CD8-positive, alpha-beta memory T cell (primary cell): Measurements from ENCODE around the gene ADAT3. TPM values are rescaled to one million over a fixed set of nuclear protein-coding genes. Genes with fewer than 3 reads are reported as not detected.

ENCODE experiments used
- CTCF ChIA-PET: fragments of 350-600 bp; sonication (Branson Sonifier 250); formaldehyde crosslinking; loops from one replicate; lab custom pipeline; 2021; ENCODE audit warnings: antibody characterized with exemption; lab: Charles Lee
- POLR2A ChIA-PET: fragments of 350-600 bp; sonication (Branson Sonifier 250); formaldehyde crosslinking; loops from one replicate; lab custom pipeline; 2021; ENCODE audit warnings: antibody characterized with exemption; lab: Charles Lee
- DNase-seq, 5 donors: peaks; one replicate each; pipeline versions ENCODE4 v3.0.0 to v3.0.0-alpha.2; 2020 to 2022; ENCODE audit warnings: mixed read lengths in 1 of 5
- H3K27ac ChIP-seq: one replicate; pipeline ENCODE4 v1.7.0; 2013; ENCODE audit warnings: low read depth, mild to moderate bottlenecking, low read length, moderate library complexity
- H3K27me3 ChIP-seq: 2 replicates; pipeline ENCODE4 v1.7.0; 2013; ENCODE audit warnings: low read length, mild to moderate bottlenecking; ENCODE audit not compliant: insufficient read depth, poor library complexity, severe bottlenecking
- H3K36me3 ChIP-seq: 2 replicates; pipeline ENCODE4 v1.7.0; 2013; ENCODE audit warnings: mild to moderate bottlenecking, low read length, moderate library complexity; ENCODE audit not compliant: insufficient read depth
- H3K4me1 ChIP-seq: 2 replicates; pipeline ENCODE4 v1.7.0; 2013; ENCODE audit warnings: mild to moderate bottlenecking, low read length, moderate library complexity; ENCODE audit not compliant: insufficient read depth
- H3K4me3 ChIP-seq: 2 replicates; pipeline ENCODE4 v1.7.0; 2013; ENCODE audit warnings: mild to moderate bottlenecking, low read length
- H3K9me3 ChIP-seq: 2 replicates; pipeline ENCODE4 v1.7.0; 2013; ENCODE audit warnings: mild to moderate bottlenecking, low read length
- H3K27ac Mint-ChIP-seq, 8 donors: one replicate each; pipeline ENCODE4 v1.8.0; 2020 to 2021; ENCODE audit warnings: mixed read lengths in 8 of 8, mild to moderate bottlenecking in 6 of 8, inconsistent platforms in 3 of 8, moderate library complexity in 3 of 8
- H3K27me3 Mint-ChIP-seq, 2 donors: one replicate each; pipeline ENCODE4 v1.8.0; 2020 to 2021; ENCODE audit warnings: mixed read lengths in 2 of 2, mild to moderate bottlenecking in 1 of 2, moderate library complexity in 1 of 2
- H3K36me3 Mint-ChIP-seq, 3 donors: one replicate each; pipeline ENCODE4 v1.8.0; 2020 to 2021; ENCODE audit warnings: mixed read lengths in 3 of 3, inconsistent platforms in 1 of 3, mild to moderate bottlenecking in 1 of 3
- H3K4me1 Mint-ChIP-seq, 3 donors: one replicate each; pipeline ENCODE4 v1.8.0; 2020 to 2021; ENCODE audit warnings: mixed read lengths in 3 of 3, inconsistent platforms in 1 of 3, mild to moderate bottlenecking in 1 of 3
- H3K4me3 Mint-ChIP-seq, 7 donors: one replicate each; pipeline ENCODE4 v1.8.0; 2020 to 2021; ENCODE audit warnings: mixed read lengths in 7 of 7, mild to moderate bottlenecking in 6 of 7, moderate library complexity in 4 of 7, inconsistent platforms in 2 of 7
- H3K9me3 Mint-ChIP-seq, 5 donors: one replicate each; pipeline ENCODE4 v1.8.0; 2020 to 2022; ENCODE audit warnings: mixed read lengths in 5 of 5, mild to moderate bottlenecking in 3 of 5, moderate library complexity in 2 of 5, inconsistent platforms in 1 of 5
- polyA plus RNA-seq: library from polyadenylated mRNA; unstranded; fragments of 300-500 nt; fragmentation: Illumina TruSeq; gene quantifications from one replicate; pipeline ENCODE4 v1.2.3, GENCODE V29; 2021
- total RNA-seq, 2 experiments: library from RNA; stranded (reverse); gene quantifications; one replicate each; pipeline ENCODE4 v1.2.3, GENCODE V29; 2021

Gene ADAT3
- total and polyA plus RNA-seq, 3 experiments from 2014 or later, result 4.6 to 6.6 (median 6.3) TPM

GRCh38 chr19:1863638-1864479 is 41.3 kb upstream of the ADAT3 start:
- Histone ChIP-seq H3K9me3 (no peaks in the 10 kb centered on the region), H3K4me1 (peaks cover 30% of the 10 kb centered on the region), H3K36me3 (no peaks in the 10 kb centered on the region), H3K4me3 (peak overlapping the region; percentile 66), H3K27ac (peak overlapping the region; percentile 79), H3K27me3 (no peaks in the 10 kb centered on the region)
- Mint-ChIP-seq H3K4me3 (peak overlapping the region; percentile 66 to 92 (median 76)), H3K9me3 (no peaks in the 10 kb centered on the region), H3K4me1 (peaks cover 17 to 52% (median 26%) of the 10 kb centered on the region in 3 donors), H3K27ac (peak overlapping the region in 5 of 8 donors; percentile 40 to 85 (median 64)), H3K27me3 (peaks cover 0 to 4% of the 10 kb centered on the region in 2 donors), H3K36me3 (peaks cover 0 to 7% (median 0%) of the 10 kb centered on the region in 3 donors)
- ChIA-PET CTCF (interaction anchor here (1.0 to 2.7 kb wide), 13 partner anchors 9 to 83 kb away, joined by 3 to 10 read pairs (median 4); partner anchors contain the start of gene ABHD17A), POLR2A (interaction anchor here (0.7 to 2.0 kb wide), 6 partner anchors 7 to 42 kb away, joined by 3 to 14 read pairs (median 6); partner anchors contain the start of genes ADAT3 and SCAMP4)
- peak; percentile 89 to 94 (median 93) for DNase-seq

- peaks cover 0 to 4% of the 10 kb centered on the region in 2 donors for H3K27me3 Mint-ChIP-seq
- no peaks in the 10 kb centered on the region for H3K36me3 ChIP-seq
- H3K27me3 ChIP-seq, result no peaks in the 10 kb centered on the region
- H3K36me3 Mint-ChIP-seq, result peaks cover 0 to 9% (median 0%) of the 10 kb centered on the region in 3 donors
- peak overlapping the region; percentile 66 for H3K4me3 ChIP-seq
- CTCF ChIA-PET, result interaction anchor here (1.0 to 2.7 kb wide), 14 partner anchors 10 to 82 kb away, joined by 3 to 10 read pairs (median 4); partner anchors contain the start of gene ABHD17A
- DNase-seq, result peak in 3 of 5 donors; percentile 41 to 72 (median 54)
- POLR2A ChIA-PET, result interaction anchor here (0.7 to 2.0 kb wide), 6 partner anchors 8 to 41 kb away, joined by 3 to 14 read pairs (median 6); partner anchors contain the start of genes ADAT3 and SCAMP4
- H3K4me3 Mint-ChIP-seq, result peak overlapping the region; percentile 66 to 92 (median 76)
- H3K27ac ChIP-seq, result peak overlapping the region; percentile 79
- no peaks in the 10 kb centered on the region for H3K9me3 ChIP-seq
- peaks cover 25% of the 10 kb centered on the region for H3K4me1 ChIP-seq
- no peaks in the 10 kb centered on the region for H3K9me3 Mint-ChIP-seq
- peak overlapping the region in 3 of 8 donors; percentile 52 to 85 (median 81) for H3K27ac Mint-ChIP-seq
- peaks cover 16 to 48% (median 23%) of the 10 kb centered on the region in 3 donors for H3K4me1 Mint-ChIP-seq
Observed at GRCh38 chr19:1864480-1865171, 40.6 kb upstream of the ADAT3 start.

GRCh38 chr19:1865172-1866010 is 39.8 kb upstream of the ADAT3 start:
- Mint-ChIP-seq H3K27me3 (peaks cover 0 to 4% of the 10 kb centered on the region in 2 donors), H3K4me1 (peaks cover 16 to 40% (median 21%) of the 10 kb centered on the region in 3 donors), H3K4me3 (peak overlapping the region; percentile 54 to 84 (median 69)), H3K9me3 (no peaks in the 10 kb centered on the region), H3K36me3 (peaks cover 0 to 12% (median 0%) of the 10 kb centered on the region in 3 donors), H3K27ac (peak overlapping the region in 6 of 8 donors; percentile 19 to 85 (median 66))
- ChIA-PET POLR2A (interaction anchor here (1.2 to 2.0 kb wide), 4 partner anchors 10 to 40 kb away, joined by 3 to 14 read pairs (median 10); partner anchors contain the start of genes ADAT3 and SCAMP4), CTCF (interaction anchor here (1.0 to 2.7 kb wide), 14 partner anchors 9 to 81 kb away, joined by 3 to 10 read pairs (median 4); partner anchors contain the start of gene ABHD17A)
- H3K9me3 ChIP-seq, result no peaks in the 10 kb centered on the region
- H3K27ac ChIP-seq, result peak overlapping the region; percentile 79
- H3K4me1 ChIP-seq, result peaks cover 23% of the 10 kb centered on the region
- peaks cover 1% of the 10 kb centered on the region for H3K36me3 ChIP-seq
- no peak for DNase-seq
- no peaks in the 10 kb centered on the region for H3K27me3 ChIP-seq
- peak overlapping the region; percentile 66 for H3K4me3 ChIP-seq

- H3K27ac Mint-ChIP-seq, result peak overlapping the region in 2 of 8 donors; percentile 36 to 55
- peaks cover 7 to 28% (median 11%) of the 10 kb centered on the region in 3 donors for H3K4me1 Mint-ChIP-seq
- peaks cover 0 to 20% (median 0%) of the 10 kb centered on the region in 3 donors for H3K36me3 Mint-ChIP-seq
- CTCF ChIA-PET, result interaction anchor here (0.8 to 2.7 kb wide), 3 partner anchors 8 to 30 kb away, joined by 3 to 10 read pairs (median 4); no protein-coding TSS in a partner anchor
- peaks cover 9% of the 10 kb centered on the region for H3K4me1 ChIP-seq
- H3K9me3 ChIP-seq, result no peaks in the 10 kb centered on the region
- no peaks in the 10 kb centered on the region for H3K9me3 Mint-ChIP-seq
- H3K27me3 ChIP-seq, result no peaks in the 10 kb centered on the region
- no peak for DNase-seq
- H3K27me3 Mint-ChIP-seq, result peaks cover 0 to 4% of the 10 kb centered on the region in 2 donors
- POLR2A ChIA-PET, result no interaction called here
- H3K36me3 ChIP-seq, result peaks cover 5% of the 10 kb centered on the region
- H3K4me3 ChIP-seq, result no peak overlapping the region
- H3K27ac ChIP-seq, result no peak overlapping the region
- peak overlapping the region in 2 of 7 donors; percentile 18 to 35 for H3K4me3 Mint-ChIP-seq
Observed at GRCh38 chr19:1866693-1867348, 38.4 kb upstream of the ADAT3 start.

GRCh38 chr19:1867349-1867724 is 37.9 kb upstream of the ADAT3 start:
- H3K27me3 Mint-ChIP-seq, result peaks cover 0 to 2% of the 10 kb centered on the region in 2 donors
- ChIA-PET CTCF (no interaction called here), POLR2A (no interaction called here)
- Histone ChIP-seq H3K4me3 (no peak overlapping the region), H3K9me3 (no peaks in the 10 kb centered on the region), H3K36me3 (peaks cover 5% of the 10 kb centered on the region), H3K4me1 (peaks cover 6% of the 10 kb centered on the region), H3K27me3 (no peaks in the 10 kb centered on the region), H3K27ac (no peak overlapping the region)
- H3K4me1 Mint-ChIP-seq, result peaks cover 5 to 23% (median 11%) of the 10 kb centered on the region in 3 donors
- no peak for DNase-seq
- peak overlapping the region in 1 of 7 donors; percentile 35 for H3K4me3 Mint-ChIP-seq
- peaks cover 0 to 20% (median 0%) of the 10 kb centered on the region in 3 donors for H3K36me3 Mint-ChIP-seq
- H3K27ac Mint-ChIP-seq, result peak overlapping the region in 4 of 8 donors; percentile 12 to 90 (median 62)
- H3K9me3 Mint-ChIP-seq, result no peaks in the 10 kb centered on the region

- Mint-ChIP-seq H3K4me1 (peaks cover 9 to 35% (median 11%) of the 10 kb centered on the region in 3 donors), H3K36me3 (peaks cover 0 to 22% (median 0%) of the 10 kb centered on the region in 3 donors), H3K27ac (peak overlapping the region in 3 of 8 donors; percentile 8 to 84 (median 83)), H3K9me3 (no peaks in the 10 kb centered on the region), H3K27me3 (no peaks in the 10 kb centered on the region), H3K4me3 (no peak overlapping the region)
- no peak overlapping the region for H3K27ac ChIP-seq
- H3K9me3 ChIP-seq, result no peaks in the 10 kb centered on the region
- no peaks in the 10 kb centered on the region for H3K27me3 ChIP-seq
- H3K4me3 ChIP-seq, result no peak overlapping the region
- DNase-seq, result no peak
- CTCF ChIA-PET, result interaction anchor here (0.7 to 1.4 kb wide), 4 partner anchors 16 to 59 kb away, joined by 3 to 4 read pairs (median 4); partner anchors contain the start of gene ABHD17A
- POLR2A ChIA-PET, result interaction anchor here (0.7 kb wide), 1 partner anchor 7 kb away, joined by 8 read pairs; no protein-coding TSS in a partner anchor
- H3K36me3 ChIP-seq, result peaks cover 5% of the 10 kb centered on the region
- H3K4me1 ChIP-seq, result peaks cover 22% of the 10 kb centered on the region
Observed at GRCh38 chr19:1868971-1869370, 36.2 kb upstream of the ADAT3 start.
